ENCODE data around the gene RASSF3.

The RASSF3 gene

GRCh38 chr12:64600164-64600561, 10.1 kb upstream of the RASSF3 start:
- TF ChIP-seq TEAD4 (IDR thresholded peaks at IDR 0.05) (no peak), YY1 (IDR thresholded peaks at IDR 0.05; ENCODE audit: low read depth) (no peak), EP300 (IDR thresholded peaks at IDR 0.05; ENCODE audit: borderline replicate concordance) (no peak), FOXM1 (IDR thresholded peaks at IDR 0.05; ENCODE audit: borderline replicate concordance, low read depth) (no peak), NFIC (IDR thresholded peaks at IDR 0.05) (no peak), TAF1 (IDR thresholded peaks at IDR 0.05; ENCODE audit: low read depth) (no peak), CEBPB (IDR thresholded peaks at IDR 0.05) (no peak), ZBTB7A (IDR thresholded peaks at IDR 0.05; ENCODE audit: low read depth) (no peak), TCF12 (IDR thresholded peaks at IDR 0.05; ENCODE audit: low read depth) (no peak), RAD21 (IDR thresholded peaks at IDR 0.05; ENCODE audit: low read depth) (no peak), CREB1 (IDR thresholded peaks at IDR 0.05; ENCODE audit: low read depth) (no peak), EGR1 (IDR thresholded peaks at IDR 0.05) (no peak)
- TF ChIP-seq, protein P1, sequence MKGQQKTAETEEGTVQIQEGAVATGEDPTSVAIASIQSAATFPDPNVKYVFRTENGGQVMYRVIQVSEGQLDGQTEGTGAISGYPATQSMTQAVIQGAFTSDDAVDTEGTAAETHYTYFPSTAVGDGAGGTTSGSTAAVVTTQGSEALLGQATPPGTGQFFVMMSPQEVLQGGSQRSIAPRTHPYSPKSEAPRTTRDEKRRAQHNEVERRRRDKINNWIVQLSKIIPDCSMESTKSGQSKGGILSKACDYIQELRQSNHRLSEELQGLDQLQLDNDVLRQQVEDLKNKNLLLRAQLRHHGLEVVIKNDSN (IDR thresholded peaks at IDR 0.05), result no peak
- TF ChIP-seq, protein P2, sequence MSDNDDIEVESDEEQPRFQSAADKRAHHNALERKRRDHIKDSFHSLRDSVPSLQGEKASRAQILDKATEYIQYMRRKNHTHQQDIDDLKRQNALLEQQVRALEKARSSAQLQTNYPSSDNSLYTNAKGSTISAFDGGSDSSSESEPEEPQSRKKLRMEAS (IDR thresholded peaks at IDR 0.05), result no peak
- TF ChIP-seq, protein P3, sequence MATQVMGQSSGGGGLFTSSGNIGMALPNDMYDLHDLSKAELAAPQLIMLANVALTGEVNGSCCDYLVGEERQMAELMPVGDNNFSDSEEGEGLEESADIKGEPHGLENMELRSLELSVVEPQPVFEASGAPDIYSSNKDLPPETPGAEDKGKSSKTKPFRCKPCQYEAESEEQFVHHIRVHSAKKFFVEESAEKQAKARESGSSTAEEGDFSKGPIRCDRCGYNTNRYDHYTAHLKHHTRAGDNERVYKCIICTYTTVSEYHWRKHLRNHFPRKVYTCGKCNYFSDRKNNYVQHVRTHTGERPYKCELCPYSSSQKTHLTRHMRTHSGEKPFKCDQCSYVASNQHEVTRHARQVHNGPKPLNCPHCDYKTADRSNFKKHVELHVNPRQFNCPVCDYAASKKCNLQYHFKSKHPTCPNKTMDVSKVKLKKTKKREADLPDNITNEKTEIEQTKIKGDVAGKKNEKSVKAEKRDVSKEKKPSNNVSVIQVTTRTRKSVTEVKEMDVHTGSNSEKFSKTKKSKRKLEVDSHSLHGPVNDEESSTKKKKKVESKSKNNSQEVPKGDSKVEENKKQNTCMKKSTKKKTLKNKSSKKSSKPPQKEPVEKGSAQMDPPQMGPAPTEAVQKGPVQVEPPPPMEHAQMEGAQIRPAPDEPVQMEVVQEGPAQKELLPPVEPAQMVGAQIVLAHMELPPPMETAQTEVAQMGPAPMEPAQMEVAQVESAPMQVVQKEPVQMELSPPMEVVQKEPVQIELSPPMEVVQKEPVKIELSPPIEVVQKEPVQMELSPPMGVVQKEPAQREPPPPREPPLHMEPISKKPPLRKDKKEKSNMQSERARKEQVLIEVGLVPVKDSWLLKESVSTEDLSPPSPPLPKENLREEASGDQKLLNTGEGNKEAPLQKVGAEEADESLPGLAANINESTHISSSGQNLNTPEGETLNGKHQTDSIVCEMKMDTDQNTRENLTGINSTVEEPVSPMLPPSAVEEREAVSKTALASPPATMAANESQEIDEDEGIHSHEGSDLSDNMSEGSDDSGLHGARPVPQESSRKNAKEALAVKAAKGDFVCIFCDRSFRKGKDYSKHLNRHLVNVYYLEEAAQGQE (IDR thresholded peaks at IDR 0.05; ENCODE audit: low read depth), result no peak

- TF ChIP-seq CREB1 (IDR thresholded peaks at IDR 0.05; ENCODE audit: low read depth) (no peak), YY1 (IDR thresholded peaks at IDR 0.05; ENCODE audit: low read depth) (no peak), EGR1 (IDR thresholded peaks at IDR 0.05) (no peak), FOXM1 (IDR thresholded peaks at IDR 0.05; ENCODE audit: borderline replicate concordance, low read depth) (no peak), NFIC (IDR thresholded peaks at IDR 0.05) (no peak), CEBPB (IDR thresholded peaks at IDR 0.05) (no peak), TEAD4 (IDR thresholded peaks at IDR 0.05) (no peak), TCF12 (IDR thresholded peaks at IDR 0.05; ENCODE audit: low read depth) (no peak), EP300 (IDR thresholded peaks at IDR 0.05; ENCODE audit: borderline replicate concordance) (no peak), RAD21 (IDR thresholded peaks at IDR 0.05; ENCODE audit: low read depth) (no peak), ZBTB7A (IDR thresholded peaks at IDR 0.05; ENCODE audit: low read depth) (no peak)
- TF ChIP-seq, protein P1 (IDR thresholded peaks at IDR 0.05), result no peak
- TF ChIP-seq, protein P2 (IDR thresholded peaks at IDR 0.05), result no peak
- TF ChIP-seq, protein P3 (IDR thresholded peaks at IDR 0.05; ENCODE audit: low read depth), result no peak
Observed at GRCh38 chr12:64603183-64603841, 7.0 kb upstream of the RASSF3 start.

DNA sequence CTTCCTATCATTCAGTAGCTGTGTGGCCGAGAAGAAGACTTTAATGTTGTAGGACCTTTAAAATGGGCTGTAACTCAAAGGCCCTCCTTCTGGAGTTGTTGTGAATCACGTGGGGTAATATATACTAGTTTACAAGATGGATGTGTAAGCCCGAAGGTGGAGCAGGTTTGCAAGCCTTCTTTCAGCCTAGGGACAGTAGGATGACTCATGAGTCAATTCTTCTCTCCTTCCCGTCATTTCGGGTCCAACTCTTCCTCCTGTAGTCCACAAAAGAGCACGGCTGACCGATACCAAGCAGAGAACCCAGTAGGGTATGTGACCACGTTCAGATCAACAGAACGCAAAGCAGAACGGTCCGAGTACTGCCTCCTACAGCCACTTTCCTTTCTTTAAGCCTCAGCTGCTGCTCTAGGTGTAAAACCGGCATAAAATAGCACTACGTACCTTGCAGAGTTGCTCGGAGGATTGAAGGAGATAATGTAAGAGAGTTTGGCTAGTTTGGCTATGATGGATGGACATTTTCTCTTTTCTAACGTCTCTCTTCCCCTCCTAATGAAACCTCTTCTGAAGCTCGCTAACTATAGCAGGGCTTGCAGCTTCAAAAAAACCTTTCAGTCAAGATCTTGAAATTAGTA, 1.3 kb upstream of the RASSF3 start:
- TF ChIP-seq CREB1 (IDR thresholded peaks at IDR 0.05; ENCODE audit: low read depth) (no peak), EGR1 (IDR thresholded peaks at IDR 0.05) (no peak), ZBTB7A (IDR thresholded peaks at IDR 0.05; ENCODE audit: low read depth) (no peak), YY1 (IDR thresholded peaks at IDR 0.05; ENCODE audit: low read depth) (peak; percentile 67; the same call in 1 of the 2 replicates), TCF12 (IDR thresholded peaks at IDR 0.05; ENCODE audit: low read depth) (no peak), TEAD4 (IDR thresholded peaks at IDR 0.05) (no peak), NFIC (IDR thresholded peaks at IDR 0.05) (no peak), CEBPB (IDR thresholded peaks at IDR 0.05) (no peak), FOXM1 (IDR thresholded peaks at IDR 0.05; ENCODE audit: borderline replicate concordance, low read depth) (no peak), TAF1 (IDR thresholded peaks at IDR 0.05; ENCODE audit: low read depth) (0 out of 2 replicates have a peak, but pooled peaks have one; percentile 33), EP300 (IDR thresholded peaks at IDR 0.05; ENCODE audit: borderline replicate concordance) (no peak), RAD21 (IDR thresholded peaks at IDR 0.05; ENCODE audit: low read depth) (0 out of 2 replicates have a peak, but pooled peaks have one; percentile 0)
- TF ChIP-seq, protein P2 (IDR thresholded peaks at IDR 0.05), result peak; percentile 13; the same call in 1 of the 2 replicates
- TF ChIP-seq, protein P3 (IDR thresholded peaks at IDR 0.05; ENCODE audit: low read depth), result no peak
- TF ChIP-seq, protein P1 (IDR thresholded peaks at IDR 0.05), result peak; percentile 91

All from Ishikawa (cell line).